ENCODE measurements around the gene MIER3. TPM values are rescaled to one million over a fixed set of nuclear protein-coding genes. Genes with fewer than 3 reads are reported as not detected.

Gene MIER3
- total RNA-seq, 1 donor from 2014 or later = 43.1 TPM

DNA sequence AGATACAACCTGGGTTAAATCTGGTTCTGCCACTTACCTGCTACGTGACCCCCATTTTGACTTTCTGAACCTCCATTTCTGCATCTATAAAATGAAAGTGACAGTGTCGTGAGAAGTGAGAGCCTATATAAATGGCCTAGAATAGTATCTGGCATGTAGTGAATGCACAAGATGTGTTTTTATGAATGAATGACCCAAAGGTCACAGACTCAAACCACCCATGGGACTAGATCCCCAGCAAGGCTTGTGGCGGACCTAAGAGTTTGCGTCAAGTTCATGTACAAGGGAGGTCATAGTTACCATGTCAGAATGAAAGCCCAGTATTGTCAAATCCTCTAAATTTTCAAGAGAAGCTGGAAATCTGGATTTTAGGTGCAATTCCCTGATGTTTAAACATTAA lies 53.7 kb downstream of the MIER3 start:
- DNase-seq (ENCODE audit: extremely low spot score, unreplicated experiment) = no peak
- Mint-ChIP-seq H3K4me3 (no peak overlapping the region), H3K4me1 (ENCODE audit: unreplicated experiment) (no peaks in the 10 kb centered on the region), H3K9me3 (no peaks in the 10 kb centered on the region), H3K36me3 (peaks cover 26% of the 10 kb centered on the region), H3K27ac (no peak overlapping the region), H3K27me3 (no peaks in the 10 kb centered on the region)
- TF ChIP-seq, protein P1, sequence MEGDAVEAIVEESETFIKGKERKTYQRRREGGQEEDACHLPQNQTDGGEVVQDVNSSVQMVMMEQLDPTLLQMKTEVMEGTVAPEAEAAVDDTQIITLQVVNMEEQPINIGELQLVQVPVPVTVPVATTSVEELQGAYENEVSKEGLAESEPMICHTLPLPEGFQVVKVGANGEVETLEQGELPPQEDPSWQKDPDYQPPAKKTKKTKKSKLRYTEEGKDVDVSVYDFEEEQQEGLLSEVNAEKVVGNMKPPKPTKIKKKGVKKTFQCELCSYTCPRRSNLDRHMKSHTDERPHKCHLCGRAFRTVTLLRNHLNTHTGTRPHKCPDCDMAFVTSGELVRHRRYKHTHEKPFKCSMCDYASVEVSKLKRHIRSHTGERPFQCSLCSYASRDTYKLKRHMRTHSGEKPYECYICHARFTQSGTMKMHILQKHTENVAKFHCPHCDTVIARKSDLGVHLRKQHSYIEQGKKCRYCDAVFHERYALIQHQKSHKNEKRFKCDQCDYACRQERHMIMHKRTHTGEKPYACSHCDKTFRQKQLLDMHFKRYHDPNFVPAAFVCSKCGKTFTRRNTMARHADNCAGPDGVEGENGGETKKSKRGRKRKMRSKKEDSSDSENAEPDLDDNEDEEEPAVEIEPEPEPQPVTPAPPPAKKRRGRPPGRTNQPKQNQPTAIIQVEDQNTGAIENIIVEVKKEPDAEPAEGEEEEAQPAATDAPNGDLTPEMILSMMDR (conservative IDR thresholded peaks at IDR 0.05) = no peak

GRCh38 chr5:56896763-56897162 lies 55.2 kb downstream of the MIER3 start:
- no peak overlapping the region for H3K4me3 Mint-ChIP-seq
- no peaks in the 10 kb centered on the region for H3K4me1 Mint-ChIP-seq (ENCODE audit: unreplicated experiment)
- DNase-seq (ENCODE audit: extremely low spot score, unreplicated experiment) = no peak
- H3K36me3 Mint-ChIP-seq = peaks cover 35% of the 10 kb centered on the region
- TF ChIP-seq, protein P1 (conservative IDR thresholded peaks at IDR 0.05) = no peak
- H3K27me3 Mint-ChIP-seq = no peaks in the 10 kb centered on the region
- H3K27ac Mint-ChIP-seq = no peak overlapping the region
- H3K9me3 Mint-ChIP-seq = no peaks in the 10 kb centered on the region

DNA sequence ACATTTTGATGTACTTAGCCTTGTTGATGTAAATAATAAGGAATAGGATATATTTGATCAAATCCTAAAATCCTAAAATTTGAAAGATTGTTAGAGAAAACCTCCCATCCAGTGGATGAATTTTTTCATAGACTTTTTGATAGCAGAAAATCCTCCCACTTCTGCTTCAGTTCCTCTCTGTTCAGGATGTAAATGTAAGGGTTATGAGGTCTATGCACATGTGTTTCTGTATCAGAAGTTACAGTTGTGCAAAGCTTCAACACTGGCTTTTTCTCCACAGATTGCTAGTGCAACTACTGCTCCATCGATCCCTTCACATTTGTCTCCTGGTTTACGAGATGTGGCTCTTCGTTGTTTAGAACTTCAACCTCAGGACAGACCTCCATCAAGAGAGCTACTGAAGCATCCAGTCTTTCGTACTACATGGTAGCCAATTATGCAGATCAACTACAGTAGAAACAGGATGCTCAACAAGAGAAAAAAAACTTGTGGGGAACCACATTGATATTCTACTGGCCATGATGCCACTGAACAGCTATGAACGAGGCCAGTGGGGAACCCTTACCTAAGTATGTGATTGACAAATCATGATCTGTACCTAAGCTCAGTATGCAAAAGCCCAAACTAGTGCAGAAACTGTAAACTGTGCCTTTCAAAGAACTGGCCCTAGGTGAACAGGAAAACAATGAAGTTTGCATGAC lies 58.5 kb downstream of the MIER3 start:
- H3K27me3 Mint-ChIP-seq = no peaks in the 10 kb centered on the region

GRCh38 chr5:56881571-56881970 lies 70.4 kb downstream of the MIER3 start:
- TF ChIP-seq, protein P1 (conservative IDR thresholded peaks at IDR 0.05) = no peak
- H3K27ac Mint-ChIP-seq = no peak overlapping the region

More for the DNA sequence above, 58.5 kb downstream of the MIER3 start:
- H3K9me3 Mint-ChIP-seq = no peaks in the 10 kb centered on the region
- H3K4me1 Mint-ChIP-seq (ENCODE audit: unreplicated experiment) = no peaks in the 10 kb centered on the region
- H3K36me3 Mint-ChIP-seq = peaks cover 59% of the 10 kb centered on the region
- no peak overlapping the region for H3K4me3 Mint-ChIP-seq
- no peak overlapping the region for H3K27ac Mint-ChIP-seq
- no peak for DNase-seq (ENCODE audit: extremely low spot score, unreplicated experiment)
- TF ChIP-seq, protein P1 (conservative IDR thresholded peaks at IDR 0.05) = no peak

DNA sequence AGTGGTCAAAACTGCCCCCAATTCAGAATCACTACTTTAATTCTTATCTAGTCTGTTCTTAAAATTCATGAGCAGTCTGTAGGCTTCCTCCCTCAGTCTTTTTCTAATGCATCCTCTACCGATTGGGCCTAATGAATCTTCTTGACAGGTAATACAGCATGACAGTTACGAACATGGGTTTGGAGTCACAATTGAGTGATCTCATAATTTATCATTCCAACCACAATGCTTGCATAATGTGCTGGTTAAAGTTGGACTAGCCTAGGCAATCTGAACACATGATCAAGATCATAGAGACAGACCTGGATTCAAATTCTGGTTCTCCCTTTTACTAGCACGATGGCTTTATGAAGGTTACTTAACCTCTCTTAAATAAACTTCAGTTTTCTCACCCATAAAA lies 75.6 kb downstream of the MIER3 start:
- Mint-ChIP-seq H3K4me3 (no peak overlapping the region), H3K27ac (no peak overlapping the region)

More at GRCh38 chr5:56881571-56881970, 70.4 kb downstream of the MIER3 start:
- no peaks in the 10 kb centered on the region for H3K27me3 Mint-ChIP-seq
- no peak for DNase-seq (ENCODE audit: extremely low spot score, unreplicated experiment)
- no peaks in the 10 kb centered on the region for H3K9me3 Mint-ChIP-seq
- peaks cover 61% of the 10 kb centered on the region for H3K36me3 Mint-ChIP-seq
- H3K4me3 Mint-ChIP-seq = no peak overlapping the region
- no peaks in the 10 kb centered on the region for H3K4me1 Mint-ChIP-seq (ENCODE audit: unreplicated experiment)

More for the DNA sequence above, 75.6 kb downstream of the MIER3 start:
- Mint-ChIP-seq H3K9me3 (no peaks in the 10 kb centered on the region), H3K36me3 (peaks cover 64% of the 10 kb centered on the region), H3K27me3 (no peaks in the 10 kb centered on the region), H3K4me1 (ENCODE audit: unreplicated experiment) (no peaks in the 10 kb centered on the region)
- TF ChIP-seq, protein P1 (conservative IDR thresholded peaks at IDR 0.05) = no peak
- DNase-seq (ENCODE audit: extremely low spot score, unreplicated experiment) = no peak

Measured in type B pancreatic cell (in vitro differentiated cells).